IgD-negative memory B cell (primary cell): ENCODE measurements around the gene SYTL3. TPM values are rescaled to one million over a fixed set of nuclear protein-coding genes. Genes with fewer than 3 reads are reported as not detected.

Source experiments
- H3K27ac Mint-ChIP-seq, 3 donors: one replicate each; pipeline ENCODE4 v1.8.0; 2020 to 2022; ENCODE audit warnings: mild to moderate bottlenecking in 3 of 3, mixed read lengths in 3 of 3, moderate library complexity in 1 of 3
- H3K27me3 Mint-ChIP-seq: one replicate; pipeline ENCODE4 v1.8.0; 2021; ENCODE audit warnings: mixed read lengths
- H3K36me3 Mint-ChIP-seq: one replicate; pipeline ENCODE4 v1.8.0; 2020; ENCODE audit warnings: mild to moderate bottlenecking, mixed read lengths
- H3K4me1 Mint-ChIP-seq, 3 donors: one replicate each; pipeline ENCODE4 v1.8.0; 2020 to 2022; ENCODE audit warnings: mixed read lengths in 3 of 3, mild to moderate bottlenecking in 1 of 3
- H3K4me3 Mint-ChIP-seq, 4 donors: one replicate each; pipeline ENCODE4 v1.8.0; 2020 to 2022; ENCODE audit warnings: mild to moderate bottlenecking in 4 of 4, mixed read lengths in 4 of 4, moderate library complexity in 3 of 4
- H3K9me3 Mint-ChIP-seq, 3 donors: one replicate each; pipeline ENCODE4 v1.8.0; 2020 to 2021; ENCODE audit warnings: mixed read lengths in 3 of 3, mild to moderate bottlenecking in 1 of 3
- polyA plus RNA-seq: library from polyadenylated mRNA; unstranded; fragments of 300-500 nt; fragmentation: Illumina TruSeq; gene quantifications from one replicate; pipeline ENCODE4 v1.2.3, GENCODE V29; 2021

Gene SYTL3
- polyA plus RNA-seq, 1 donor from 2014 or later: 1.8 TPM

DNA sequence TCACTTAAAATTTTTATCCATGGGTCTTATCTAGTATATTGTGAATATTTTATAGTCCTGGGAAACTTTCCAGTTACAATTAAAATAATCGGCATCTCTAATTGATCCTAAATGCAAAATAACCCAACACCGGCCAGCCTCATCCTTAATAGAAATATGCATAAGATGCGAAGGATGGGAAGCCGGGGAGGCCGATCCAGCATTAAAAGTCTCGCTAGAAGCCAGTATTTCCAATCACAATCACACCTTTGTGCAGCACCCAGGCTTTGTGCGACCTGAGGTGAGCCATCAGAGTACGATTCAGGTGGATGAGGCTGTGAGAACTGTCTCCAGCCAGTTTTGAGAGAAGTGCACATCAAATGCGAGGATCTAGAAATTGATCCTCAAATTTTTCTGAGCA lies 104.0 kb downstream of the SYTL3 start:
- Mint-ChIP-seq H3K4me3 (no peak overlapping the region), H3K4me1 (peaks cover 4 to 8% (median 5%) of the 10 kb centered on the region in 3 donors), H3K27ac (no peak overlapping the region), H3K9me3 (no peaks in the 10 kb centered on the region), H3K27me3 (no peaks in the 10 kb centered on the region), H3K36me3 (peaks cover under 1% of the 10 kb centered on the region)

DNA sequence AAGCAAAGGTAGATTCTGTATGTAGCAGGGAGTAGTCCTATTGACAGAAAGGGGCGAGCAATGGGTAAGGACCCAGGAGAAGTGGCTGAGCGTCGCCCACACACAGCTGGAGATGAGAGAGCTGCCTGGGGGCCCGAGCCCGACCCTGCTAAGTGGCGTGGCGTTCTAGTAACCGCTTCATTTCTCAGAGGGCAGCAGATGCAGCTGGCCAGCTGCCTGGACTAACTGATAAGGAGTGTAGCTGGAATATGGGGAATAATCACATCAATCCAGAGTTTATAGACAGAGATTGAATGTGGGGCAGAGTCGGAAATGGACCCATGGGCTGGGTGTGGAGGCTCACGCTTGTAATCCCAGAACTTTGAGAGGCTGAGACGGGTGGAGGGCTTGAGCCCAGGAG lies 104.9 kb downstream of the SYTL3 start:
- Mint-ChIP-seq H3K9me3 (no peaks in the 10 kb centered on the region), H3K4me3 (no peak overlapping the region), H3K4me1 (peaks cover 4 to 9% (median 5%) of the 10 kb centered on the region in 3 donors), H3K27me3 (no peaks in the 10 kb centered on the region), H3K27ac (no peak overlapping the region), H3K36me3 (peaks cover 2% of the 10 kb centered on the region)

DNA sequence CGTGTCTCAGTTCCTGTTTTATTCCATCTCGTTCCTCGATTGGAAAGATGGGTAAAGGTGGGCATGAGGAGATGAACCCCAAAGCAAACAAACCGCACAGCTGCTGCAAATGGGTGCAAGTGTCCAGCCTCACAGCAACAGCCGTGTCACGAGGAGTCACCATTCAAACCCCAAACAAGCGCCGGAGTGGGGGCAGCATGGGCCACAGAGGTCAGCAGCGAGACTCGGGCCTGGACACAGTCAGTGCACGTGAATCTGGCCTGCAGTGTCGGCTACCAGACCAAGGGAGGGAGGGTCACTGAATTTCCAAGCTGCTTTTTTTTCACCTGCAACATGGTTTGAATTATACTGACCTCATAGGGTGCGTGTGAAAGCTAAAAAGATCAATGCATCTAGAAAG lies 105.8 kb downstream of the SYTL3 start:
- Mint-ChIP-seq H3K4me1 (peaks cover 4 to 12% (median 6%) of the 10 kb centered on the region in 3 donors), H3K27ac (peak overlapping the region in 1 of 3 donors; percentile 7), H3K27me3 (no peaks in the 10 kb centered on the region), H3K4me3 (no peak overlapping the region), H3K36me3 (peaks cover 2% of the 10 kb centered on the region), H3K9me3 (no peaks in the 10 kb centered on the region)

DNA sequence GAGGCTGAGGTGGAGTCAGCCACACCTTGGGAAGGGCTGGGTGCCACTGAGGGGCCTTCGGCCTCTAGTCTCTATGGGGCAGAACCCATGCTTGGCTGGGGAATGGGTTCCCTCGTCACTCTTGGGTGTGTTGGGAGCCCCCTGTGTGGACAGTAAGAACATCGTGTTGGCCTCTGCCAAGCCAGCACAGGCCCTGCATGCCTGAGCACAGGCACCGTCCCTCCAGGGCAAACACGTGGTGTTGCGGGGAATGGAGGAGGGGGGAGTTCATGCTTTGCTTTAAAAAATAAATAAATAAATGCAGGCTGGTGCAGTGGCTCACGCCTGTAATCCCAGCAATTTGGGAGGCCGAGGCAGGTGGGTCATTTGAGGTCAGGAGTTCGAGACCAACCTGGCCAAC lies 106.3 kb downstream of the SYTL3 start:
- Mint-ChIP-seq H3K27ac (peak overlapping the region in 1 of 3 donors; percentile 7), H3K27me3 (no peaks in the 10 kb centered on the region), H3K36me3 (peaks cover 2% of the 10 kb centered on the region), H3K4me1 (peaks cover 4 to 12% (median 6%) of the 10 kb centered on the region in 3 donors), H3K9me3 (no peaks in the 10 kb centered on the region), H3K4me3 (no peak overlapping the region)

DNA sequence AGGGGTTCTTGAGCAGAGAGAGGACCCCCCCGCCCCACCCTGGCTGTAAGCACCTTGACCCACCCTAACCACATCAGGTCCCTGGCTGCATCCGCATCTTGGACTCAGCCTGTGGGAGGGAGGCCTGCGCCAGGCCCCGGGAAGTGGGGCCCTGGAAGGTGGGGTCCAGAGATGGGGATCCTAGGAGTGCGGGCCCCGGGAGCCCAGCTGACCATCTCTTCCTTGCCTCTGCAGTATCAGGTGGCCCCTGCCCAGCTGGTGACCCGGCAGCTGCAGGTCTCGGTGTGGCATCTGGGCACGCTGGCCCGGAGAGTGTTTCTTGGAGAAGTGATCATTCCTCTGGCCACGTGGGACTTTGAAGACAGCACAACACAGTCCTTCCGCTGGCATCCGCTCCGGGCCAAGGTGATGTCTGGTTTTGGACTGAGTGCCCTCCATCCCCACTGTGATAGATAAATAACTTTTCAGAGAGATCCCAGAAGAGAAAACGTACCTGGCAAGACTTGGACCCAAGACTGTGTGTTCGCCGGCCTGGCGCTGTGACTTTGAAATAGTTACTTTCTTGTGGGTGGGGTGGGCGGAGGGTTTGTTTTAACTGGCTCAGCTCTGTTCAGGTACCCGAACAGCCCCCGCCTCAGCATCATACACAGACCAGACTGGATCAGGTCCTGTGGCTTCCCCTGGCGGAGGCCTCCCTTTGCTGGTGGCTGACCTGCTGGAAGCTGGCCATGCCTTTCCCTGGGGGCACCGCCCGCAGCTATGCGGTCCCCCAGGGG lies 107.3 kb downstream of the SYTL3 start:
- Mint-ChIP-seq H3K27ac (peak overlapping the region in 2 of 3 donors; percentile 23 to 34), H3K36me3 (peaks cover 2% of the 10 kb centered on the region)

DNA sequence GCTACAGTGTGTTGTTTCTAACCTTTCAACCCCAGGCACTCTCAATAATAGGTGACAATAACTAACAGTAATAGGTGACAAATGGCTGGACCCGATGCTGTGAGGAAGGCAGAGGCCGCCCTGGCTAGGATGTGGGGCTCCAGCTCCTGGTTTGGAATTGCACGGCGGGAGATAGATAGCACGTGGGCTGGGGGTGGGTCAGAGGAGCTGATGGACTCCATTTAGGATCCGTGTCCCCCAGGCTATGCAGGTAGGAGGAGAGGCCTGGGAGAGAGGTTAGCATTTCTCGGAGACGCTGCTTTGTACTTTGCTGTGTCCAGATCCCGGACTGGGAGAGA lies 107.9 kb downstream of the SYTL3 start:
- Mint-ChIP-seq H3K36me3 (peaks cover 2% of the 10 kb centered on the region), H3K4me1 (peaks cover under 1 to 7% (median 4%) of the 10 kb centered on the region in 3 donors), H3K4me3 (no peak overlapping the region), H3K27ac (peak overlapping the region in 2 of 3 donors; percentile 23 to 34), H3K9me3 (no peaks in the 10 kb centered on the region), H3K27me3 (no peaks in the 10 kb centered on the region)

More for the DNA sequence above, 107.3 kb downstream of the SYTL3 start:
- H3K4me3 Mint-ChIP-seq: no peak overlapping the region
- peaks cover 4 to 12% (median 8%) of the 10 kb centered on the region in 3 donors for H3K4me1 Mint-ChIP-seq
- H3K27me3 Mint-ChIP-seq: no peaks in the 10 kb centered on the region
- no peaks in the 10 kb centered on the region for H3K9me3 Mint-ChIP-seq

DNA sequence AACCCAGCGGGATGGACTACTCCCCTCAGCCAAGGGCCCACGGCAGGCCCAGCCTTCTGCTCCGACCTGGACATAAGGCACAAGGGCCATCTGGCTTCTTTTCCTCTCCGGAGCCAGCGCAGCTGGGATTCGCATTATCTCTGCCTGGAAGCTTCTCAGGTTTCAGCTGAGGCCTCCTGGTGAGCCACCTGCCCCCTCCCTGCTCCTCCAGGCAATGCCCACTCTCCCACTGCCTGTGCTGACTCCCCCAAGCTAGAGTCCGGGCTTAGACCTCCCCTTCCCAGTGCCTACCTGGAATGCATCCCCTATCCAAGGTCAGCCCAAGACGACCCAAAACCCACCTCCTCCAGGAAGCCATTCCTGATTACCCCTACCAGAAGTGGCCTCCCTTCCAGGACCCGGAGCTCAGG lies 108.6 kb downstream of the SYTL3 start:
- Mint-ChIP-seq H3K27ac (no peak overlapping the region), H3K27me3 (no peaks in the 10 kb centered on the region), H3K4me1 (peaks cover 0 to 7% (median 3%) of the 10 kb centered on the region in 3 donors), H3K4me3 (no peak overlapping the region), H3K36me3 (peaks cover 2% of the 10 kb centered on the region), H3K9me3 (no peaks in the 10 kb centered on the region)

DNA sequence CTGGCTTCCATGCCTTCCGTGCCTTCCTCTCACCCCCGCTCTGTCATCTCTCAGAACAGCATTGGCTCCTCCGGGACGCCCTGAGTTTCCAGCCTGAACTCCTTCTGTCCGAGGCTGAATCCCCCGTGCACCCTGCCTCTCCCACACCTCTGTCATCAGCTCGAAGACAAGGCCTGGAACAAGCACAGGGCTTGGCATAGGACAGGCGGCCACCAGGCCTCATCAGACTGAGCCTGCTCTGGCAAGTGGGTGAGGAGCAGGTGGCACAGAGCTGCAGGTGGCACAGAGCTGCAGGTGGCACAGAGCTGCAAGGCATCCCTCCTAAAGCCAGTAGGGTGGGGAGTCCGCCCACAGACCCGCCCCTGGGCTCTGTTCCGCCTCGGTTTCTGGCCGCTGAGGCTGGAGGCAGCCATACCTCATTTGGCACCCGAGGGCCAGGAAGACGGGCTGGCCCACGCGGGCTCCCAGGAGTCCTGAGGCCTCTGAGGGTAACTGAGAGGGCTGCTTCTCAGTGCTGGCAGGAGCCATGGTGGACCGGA lies 109.2 kb downstream of the SYTL3 start:
- peaks cover 2% of the 10 kb centered on the region for H3K36me3 Mint-ChIP-seq
- H3K27ac Mint-ChIP-seq: peak overlapping the region in 1 of 3 donors; percentile 28
- no peaks in the 10 kb centered on the region for H3K27me3 Mint-ChIP-seq
- no peaks in the 10 kb centered on the region for H3K9me3 Mint-ChIP-seq
- H3K4me1 Mint-ChIP-seq: peaks cover 3 to 7% (median 5%) of the 10 kb centered on the region in 3 donors
- peak overlapping the region in 1 of 4 donors; percentile 60 for H3K4me3 Mint-ChIP-seq

DNA sequence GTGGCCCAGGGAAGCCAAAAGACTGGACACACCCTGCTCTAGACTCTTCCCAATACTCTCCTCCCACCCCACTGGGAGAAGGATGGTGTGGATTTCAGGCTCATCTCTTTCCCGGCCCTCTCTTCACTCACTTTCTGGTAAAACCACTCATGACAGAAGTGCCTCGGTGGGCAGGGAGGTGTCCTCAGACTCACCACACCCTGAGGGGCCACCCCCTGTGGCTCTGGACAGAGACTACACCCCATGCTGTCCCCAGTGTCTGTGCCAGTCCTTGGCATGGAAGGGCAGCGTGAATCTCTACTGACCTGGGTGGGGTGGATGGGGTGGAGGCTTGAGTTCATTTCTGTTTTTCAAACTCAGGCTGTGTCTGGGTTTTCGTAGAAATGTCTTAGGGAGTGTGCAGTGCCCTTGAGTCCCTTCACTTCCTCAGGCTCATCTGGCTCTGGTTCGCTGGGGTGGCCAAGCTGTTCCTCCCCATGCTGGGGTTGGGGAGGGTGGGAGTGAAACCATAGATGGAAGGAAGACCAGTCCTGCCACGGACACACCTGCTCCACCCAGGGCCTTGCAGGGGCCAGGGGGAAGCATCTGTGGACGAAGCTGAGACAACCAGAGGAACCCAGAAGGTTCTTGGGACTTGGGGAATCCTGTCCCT lies 110.2 kb downstream of the SYTL3 start:
- no peaks in the 10 kb centered on the region for H3K27me3 Mint-ChIP-seq
- H3K36me3 Mint-ChIP-seq: peaks cover 2% of the 10 kb centered on the region
- peak overlapping the region in 2 of 3 donors; percentile 99 for H3K27ac Mint-ChIP-seq
- peaks cover 0 to 5% (median 0%) of the 10 kb centered on the region in 3 donors for H3K9me3 Mint-ChIP-seq
- peaks cover 5 to 13% (median 7%) of the 10 kb centered on the region in 3 donors for H3K4me1 Mint-ChIP-seq
- H3K4me3 Mint-ChIP-seq: peak overlapping the region in 1 of 4 donors; percentile 33

DNA sequence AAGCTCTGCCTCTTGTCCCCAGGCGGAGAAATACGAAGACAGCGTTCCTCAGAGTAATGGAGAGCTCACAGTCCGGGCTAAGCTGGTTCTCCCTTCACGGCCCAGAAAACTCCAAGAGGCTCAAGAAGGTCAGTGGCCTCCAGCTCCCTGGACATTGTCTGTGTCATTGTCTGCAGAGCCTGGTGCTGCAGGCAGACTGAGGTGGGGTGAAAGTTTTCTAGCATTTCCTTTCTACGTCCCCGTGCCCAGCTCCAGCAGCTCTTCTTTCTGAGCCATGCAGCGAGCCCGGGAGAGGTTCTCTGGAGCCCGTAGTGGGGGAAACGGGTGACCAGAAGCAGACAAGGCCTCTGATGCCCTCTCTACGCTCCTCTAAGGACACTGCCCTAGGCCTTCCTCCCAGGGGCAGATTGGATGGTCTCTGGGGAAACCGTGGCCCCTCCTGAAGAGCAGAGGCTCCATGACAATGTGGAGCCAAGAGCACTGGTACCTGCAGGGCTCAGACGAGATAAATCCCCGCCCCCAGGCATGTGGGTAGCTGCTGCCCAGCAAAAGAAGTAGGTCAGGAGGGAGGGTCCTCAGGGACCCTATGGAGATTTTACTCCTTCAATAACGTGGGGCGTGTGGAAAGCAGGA lies 110.9 kb downstream of the SYTL3 start:
- Mint-ChIP-seq H3K4me1 (peaks cover 5 to 13% (median 7%) of the 10 kb centered on the region in 3 donors), H3K27ac (peak overlapping the region in 2 of 3 donors; percentile 99), H3K4me3 (peak overlapping the region in 1 of 4 donors; percentile 14), H3K27me3 (no peaks in the 10 kb centered on the region), H3K9me3 (peaks cover 0 to 5% (median 0%) of the 10 kb centered on the region in 3 donors), H3K36me3 (peaks cover 3% of the 10 kb centered on the region)

DNA sequence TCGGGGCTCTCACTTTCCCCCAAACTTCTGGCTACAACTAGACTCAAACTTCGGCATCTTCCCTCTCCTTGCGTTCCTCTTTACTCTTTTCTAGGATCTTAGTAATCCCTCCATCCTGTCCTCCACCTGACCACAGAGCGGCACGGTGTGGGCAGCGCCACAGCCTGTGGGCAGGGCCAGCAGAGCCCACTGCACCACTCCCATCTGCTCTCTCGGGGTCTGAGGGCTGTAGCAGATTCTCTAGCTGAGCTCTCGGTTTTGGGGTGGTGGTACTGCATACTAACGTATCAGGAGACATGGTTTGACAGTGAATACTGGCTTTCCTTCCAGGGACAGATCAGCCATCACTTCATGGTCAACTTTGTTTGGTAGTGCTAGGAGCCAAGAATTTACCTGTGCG lies 111.9 kb downstream of the SYTL3 start:
- peaks cover 7 to 16% (median 7%) of the 10 kb centered on the region in 3 donors for H3K4me1 Mint-ChIP-seq
- no peaks in the 10 kb centered on the region for H3K27me3 Mint-ChIP-seq

DNA sequence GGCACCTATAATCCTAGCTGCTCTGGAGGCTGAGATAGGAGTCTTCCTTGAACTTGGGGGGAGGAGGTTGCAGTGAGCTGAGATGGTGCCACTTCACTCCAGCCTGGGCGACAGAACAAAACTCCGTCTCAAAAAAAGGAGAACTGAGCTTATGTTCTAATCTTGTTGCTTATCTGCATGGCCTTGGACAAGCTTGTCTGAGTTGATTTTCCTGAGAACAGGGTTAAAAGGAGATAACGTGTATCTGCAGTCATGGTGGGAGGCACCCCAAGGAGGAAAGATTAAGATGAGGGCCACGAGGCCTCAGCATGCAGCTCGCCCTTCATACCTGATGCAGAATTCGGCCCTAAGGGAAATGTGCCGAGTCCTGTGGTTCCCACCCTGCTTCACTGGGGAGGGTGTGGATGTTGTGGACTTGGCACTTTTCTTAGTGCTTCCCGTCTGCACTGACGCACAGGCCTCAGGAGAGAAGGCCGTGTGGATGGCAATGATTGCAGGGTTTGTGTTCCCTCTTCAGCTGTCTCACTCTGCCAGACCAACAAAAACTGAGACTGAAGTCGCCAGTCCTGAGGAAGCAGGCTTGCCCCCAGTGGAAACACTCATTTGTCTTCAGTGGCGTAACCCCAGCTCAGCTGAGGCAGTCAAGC lies 113.1 kb downstream of the SYTL3 start:
- peak overlapping the region; percentile 71 to 99 (median 99) for H3K27ac Mint-ChIP-seq

More for the DNA sequence above, 111.9 kb downstream of the SYTL3 start:
- Mint-ChIP-seq H3K4me3 (peak overlapping the region in 2 of 4 donors; percentile 52 to 77), H3K9me3 (peaks cover 0 to 5% (median 0%) of the 10 kb centered on the region in 3 donors), H3K27ac (peak overlapping the region; percentile 26 to 99 (median 99)), H3K36me3 (peaks cover 4% of the 10 kb centered on the region)

DNA sequence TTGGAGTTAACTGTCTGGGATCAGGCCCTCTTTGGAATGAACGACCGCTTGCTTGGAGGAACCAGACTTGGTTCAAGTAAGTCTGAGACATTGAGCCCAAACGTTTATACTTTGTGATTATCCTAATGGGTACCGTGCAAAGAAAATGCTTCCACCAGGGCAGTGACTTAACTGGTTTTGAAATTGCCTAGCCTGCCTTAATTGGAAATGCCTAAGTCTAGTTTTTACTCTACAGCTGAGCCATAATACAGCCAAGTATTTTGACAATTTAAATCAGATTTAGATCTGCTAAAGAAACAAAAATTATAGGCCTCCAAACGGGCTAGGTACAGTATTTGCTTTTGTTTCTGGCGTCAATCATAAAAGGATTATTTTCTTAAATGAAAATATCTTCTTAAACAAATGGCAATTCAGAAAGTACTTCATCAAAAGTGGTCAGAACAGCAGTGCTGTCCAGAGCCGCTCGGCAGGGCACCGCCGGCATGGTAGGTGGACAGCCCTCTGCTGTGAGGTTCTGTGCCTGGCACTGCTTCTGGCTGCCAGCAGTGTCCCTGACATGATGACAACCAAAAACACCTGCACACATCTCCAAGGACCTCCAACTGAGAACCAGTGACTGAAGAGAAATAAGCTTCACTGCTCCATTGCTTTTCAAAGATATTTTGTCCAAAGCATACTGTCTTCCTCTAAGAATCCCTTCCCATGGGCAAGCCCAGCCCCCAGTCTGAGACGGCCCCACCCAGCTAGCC lies 113.8 kb downstream of the SYTL3 start:
- peaks cover 11% of the 10 kb centered on the region for H3K36me3 Mint-ChIP-seq
- no peaks in the 10 kb centered on the region for H3K27me3 Mint-ChIP-seq
- H3K4me3 Mint-ChIP-seq: peak overlapping the region in 1 of 4 donors; percentile 77
- peaks cover 0 to 8% (median 0%) of the 10 kb centered on the region in 3 donors for H3K9me3 Mint-ChIP-seq
- peak overlapping the region; percentile 88 to 99 (median 99) for H3K27ac Mint-ChIP-seq
- peaks cover 5 to 16% (median 7%) of the 10 kb centered on the region in 3 donors for H3K4me1 Mint-ChIP-seq

More for the DNA sequence above, 113.1 kb downstream of the SYTL3 start:
- Mint-ChIP-seq H3K4me3 (peak overlapping the region in 3 of 4 donors; percentile 18 to 77 (median 68)), H3K9me3 (peaks cover 0 to 8% (median 0%) of the 10 kb centered on the region in 3 donors), H3K36me3 (peaks cover 8% of the 10 kb centered on the region), H3K27me3 (no peaks in the 10 kb centered on the region), H3K4me1 (peaks cover 5 to 16% (median 7%) of the 10 kb centered on the region in 3 donors)
